GM10266 (cell line): ENCODE results near the gene KSR1.

Experiments used
- DNase-seq: peaks from one replicate; pipeline ENCODE4 v3.0.0; 2012; ENCODE audit errors: extremely low spot score
- CTCF ChIP-seq: IDR thresholded peaks from 2 replicates; pipeline ENCODE4 v1.5.1; 2012; ENCODE audit warnings: mild to moderate bottlenecking, low read depth; ENCODE audit not compliant: control insufficient read depth, insufficient read depth; ENCODE audit errors: missing control alignments

KSR1 gene

GRCh38 chr17:27581016-27581415 is 124.8 kb downstream of the KSR1 start:
- TF ChIP-seq CTCF = no peak
- DNase-seq = no peak

DNA sequence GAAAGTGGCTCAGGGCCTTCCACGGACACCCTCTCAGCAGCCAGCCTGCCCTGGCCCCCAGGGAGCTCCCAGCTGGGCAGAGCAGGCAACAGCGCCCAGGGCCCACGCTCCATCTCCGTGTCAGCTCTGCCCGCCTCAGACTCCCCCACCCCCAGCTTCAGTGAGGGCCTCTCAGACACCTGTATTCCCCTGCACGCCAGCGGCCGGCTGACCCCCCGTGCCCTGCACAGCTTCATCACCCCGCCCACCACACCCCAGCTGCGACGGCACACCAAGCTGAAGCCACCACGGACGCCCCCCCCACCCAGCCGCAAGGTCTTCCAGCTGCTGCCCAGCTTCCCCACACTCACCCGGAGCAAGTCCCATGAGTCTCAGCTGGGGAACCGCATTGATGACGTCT is 126.4 kb downstream of the KSR1 start:
- no peak for DNase-seq
- TF ChIP-seq CTCF = no peak

- peak; percentile 58 for DNase-seq
- no peak for TF ChIP-seq CTCF
These were observed 129.0 kb downstream of the KSR1 start for GRCh38 chr17:27585153-27585681.

GRCh38 chr17:27585792-27586191 is 129.5 kb downstream of the KSR1 start:
- no peak for DNase-seq
- TF ChIP-seq CTCF = no peak

- no peak for TF ChIP-seq CTCF
- DNase-seq = no peak
These were observed 130.0 kb downstream of the KSR1 start for GRCh38 chr17:27586203-27586721.

DNA sequence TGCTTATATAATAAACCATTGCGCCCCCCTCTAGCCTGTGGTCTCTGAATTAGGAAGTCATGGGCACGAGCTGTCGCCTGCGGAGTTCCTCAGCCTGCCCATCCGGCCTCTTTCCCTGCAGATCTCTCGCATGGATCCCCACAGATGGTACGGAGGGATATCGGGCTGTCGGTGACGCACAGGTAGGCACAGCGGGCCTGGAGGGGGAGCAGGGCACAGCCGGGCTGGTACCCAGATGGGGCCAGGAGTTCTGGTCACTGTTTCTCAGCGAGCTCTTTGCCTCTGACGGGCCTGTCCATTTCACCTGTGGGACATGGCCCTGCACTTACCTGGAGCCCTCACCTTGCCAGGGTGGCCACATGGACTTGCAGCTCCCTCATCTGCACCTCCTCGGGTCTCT is 132.1 kb downstream of the KSR1 start:
- DNase-seq = no peak
- TF ChIP-seq CTCF = no peak

DNA sequence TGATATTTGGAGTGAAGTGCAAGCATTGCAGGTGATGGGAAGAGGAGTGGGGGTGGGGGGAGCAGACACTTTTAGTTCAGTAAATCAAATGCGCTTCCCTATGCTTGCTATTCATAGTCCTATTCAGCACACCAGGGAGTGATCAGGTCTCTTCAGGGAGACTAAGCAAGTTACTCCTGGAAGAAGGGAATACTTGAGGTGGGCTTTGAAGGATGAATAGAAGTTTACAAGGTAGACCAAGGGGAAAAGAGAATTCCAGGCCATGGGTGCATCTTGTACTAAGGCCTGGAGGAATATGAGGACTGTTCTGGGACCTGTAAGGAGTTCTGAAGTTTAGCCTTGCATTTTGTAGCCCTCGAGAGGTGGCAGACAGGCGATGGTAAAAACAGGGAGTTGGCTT is 134.6 kb downstream of the KSR1 start:
- no peak for TF ChIP-seq CTCF
- DNase-seq = no peak
